SK-N-SH (cell line): Measurements from ENCODE around the gene PPP3R1.

ENCODE experiments used
- GATA2 ChIP-seq: sonication (generic); formaldehyde crosslinking; IDR thresholded peaks from 2 replicates; pipeline ENCODE4 v1.5.0; 2020; ENCODE audit warnings: mild to moderate bottlenecking, missing genetic modification reagents
- MXI1 ChIP-seq: IDR thresholded peaks from 2 replicates; pipeline ENCODE4 v1.6.1; 2012; ENCODE audit warnings: mild to moderate bottlenecking, low read depth, low read length, improper control_type of control experiment
- NFIC ChIP-seq: IDR thresholded peaks from 2 replicates; pipeline ENCODE4 v1.4.0; 2012; ENCODE audit warnings: borderline replicate concordance
- RAD21 ChIP-seq: IDR thresholded peaks from 2 replicates; pipeline ENCODE4 v1.6.1; 2012; ENCODE audit warnings: mild to moderate bottlenecking, low read length
- SMC3 ChIP-seq: IDR thresholded peaks from 2 replicates; pipeline ENCODE4 v1.6.1; 2012; ENCODE audit warnings: low read depth, low read length, improper control_type of control experiment
- USF2 ChIP-seq: fragments of 150-350 bp; IDR thresholded peaks from 2 replicates; pipeline ENCODE4 v1.6.1; 2017; ENCODE audit warnings: antibody characterized with exemption, low read length, low read depth, borderline replicate concordance
- TF ChIP-seq, protein P1 (sequence below): fragments of 200-600 bp; sonication (generic); IDR thresholded peaks from 2 replicates; pipeline ENCODE4 v1.6.1; 2017; ENCODE audit warnings: antibody characterized with exemption, mild to moderate bottlenecking, moderate library complexity

- TF ChIP-seq, protein P1, sequence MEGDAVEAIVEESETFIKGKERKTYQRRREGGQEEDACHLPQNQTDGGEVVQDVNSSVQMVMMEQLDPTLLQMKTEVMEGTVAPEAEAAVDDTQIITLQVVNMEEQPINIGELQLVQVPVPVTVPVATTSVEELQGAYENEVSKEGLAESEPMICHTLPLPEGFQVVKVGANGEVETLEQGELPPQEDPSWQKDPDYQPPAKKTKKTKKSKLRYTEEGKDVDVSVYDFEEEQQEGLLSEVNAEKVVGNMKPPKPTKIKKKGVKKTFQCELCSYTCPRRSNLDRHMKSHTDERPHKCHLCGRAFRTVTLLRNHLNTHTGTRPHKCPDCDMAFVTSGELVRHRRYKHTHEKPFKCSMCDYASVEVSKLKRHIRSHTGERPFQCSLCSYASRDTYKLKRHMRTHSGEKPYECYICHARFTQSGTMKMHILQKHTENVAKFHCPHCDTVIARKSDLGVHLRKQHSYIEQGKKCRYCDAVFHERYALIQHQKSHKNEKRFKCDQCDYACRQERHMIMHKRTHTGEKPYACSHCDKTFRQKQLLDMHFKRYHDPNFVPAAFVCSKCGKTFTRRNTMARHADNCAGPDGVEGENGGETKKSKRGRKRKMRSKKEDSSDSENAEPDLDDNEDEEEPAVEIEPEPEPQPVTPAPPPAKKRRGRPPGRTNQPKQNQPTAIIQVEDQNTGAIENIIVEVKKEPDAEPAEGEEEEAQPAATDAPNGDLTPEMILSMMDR, result no peak
- TF ChIP-seq RAD21 (no peak), GATA2 (CRISPR knock-in tag) (no peak), USF2 (no peak), NFIC (no peak), MXI1 (no peak), SMC3 (no peak)
Measured at GRCh38 chr2:68158134-68158447, 94.2 kb downstream of the PPP3R1 start.
